Coronary artery (tissue), 2 donors: ENCODE results near the gene RHO.
A peak's percentile ranks its signal among the peaks of the same experiment; 100 is the strongest.
"Not testable (repeated sequence)": the region's sequence is repeated elsewhere in the genome, so short reads cannot be mapped to it uniquely, and the experiment has no call there.

Experiments used
- DNase-seq: peaks from one replicate; pipeline ENCODE4 v3.0.0-alpha.2; 2017; ENCODE audit warnings: low spot score
- H3K27ac ChIP-seq, 2 donors: fragments of 200-600 bp; sonication (generic); one replicate each; pipeline ENCODE4 v1.5.1; 2016 to 2019
- H3K4me3 ChIP-seq: fragments of 200-600 bp; sonication (generic); 2 replicates; pipeline ENCODE4 v1.5.1; 2016; ENCODE audit warnings: mild to moderate bottlenecking, moderate library complexity
- TF ChIP-seq, protein P1 (sequence below): fragments of 200-600 bp; sonication (generic); IDR thresholded peaks from one replicate; pipeline ENCODE4 v1.5.1; 2019; ENCODE audit warnings: antibody characterized with exemption

Gene RHO

DNA sequence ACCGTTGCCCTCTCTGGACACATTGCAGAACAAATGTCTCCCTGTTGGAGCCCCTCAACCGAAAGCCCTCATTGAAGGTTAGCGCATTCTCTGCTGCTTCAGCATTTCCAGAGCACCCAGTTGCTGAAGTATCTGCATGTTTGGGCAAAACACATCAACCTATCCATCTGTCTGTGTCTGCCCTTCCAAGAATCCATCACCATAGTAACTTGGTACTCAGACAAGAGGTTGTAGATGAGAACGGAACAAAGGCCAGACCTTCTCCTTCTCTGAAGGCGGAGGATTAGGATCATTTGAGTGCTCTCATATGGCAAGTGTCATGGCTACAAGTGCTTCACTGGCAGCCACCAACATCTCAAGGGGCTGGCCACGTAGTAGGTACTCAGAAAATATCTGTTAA is 23.1 kb upstream of the RHO start:
- peak overlapping the region in 1 of 2 donors; percentile 59 for H3K27ac ChIP-seq
- TF ChIP-seq, protein P1, sequence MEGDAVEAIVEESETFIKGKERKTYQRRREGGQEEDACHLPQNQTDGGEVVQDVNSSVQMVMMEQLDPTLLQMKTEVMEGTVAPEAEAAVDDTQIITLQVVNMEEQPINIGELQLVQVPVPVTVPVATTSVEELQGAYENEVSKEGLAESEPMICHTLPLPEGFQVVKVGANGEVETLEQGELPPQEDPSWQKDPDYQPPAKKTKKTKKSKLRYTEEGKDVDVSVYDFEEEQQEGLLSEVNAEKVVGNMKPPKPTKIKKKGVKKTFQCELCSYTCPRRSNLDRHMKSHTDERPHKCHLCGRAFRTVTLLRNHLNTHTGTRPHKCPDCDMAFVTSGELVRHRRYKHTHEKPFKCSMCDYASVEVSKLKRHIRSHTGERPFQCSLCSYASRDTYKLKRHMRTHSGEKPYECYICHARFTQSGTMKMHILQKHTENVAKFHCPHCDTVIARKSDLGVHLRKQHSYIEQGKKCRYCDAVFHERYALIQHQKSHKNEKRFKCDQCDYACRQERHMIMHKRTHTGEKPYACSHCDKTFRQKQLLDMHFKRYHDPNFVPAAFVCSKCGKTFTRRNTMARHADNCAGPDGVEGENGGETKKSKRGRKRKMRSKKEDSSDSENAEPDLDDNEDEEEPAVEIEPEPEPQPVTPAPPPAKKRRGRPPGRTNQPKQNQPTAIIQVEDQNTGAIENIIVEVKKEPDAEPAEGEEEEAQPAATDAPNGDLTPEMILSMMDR: no peak
- H3K4me3 ChIP-seq: no peak overlapping the region
- no peak for DNase-seq

- no peak overlapping the region for H3K4me3 ChIP-seq
- no peak overlapping the region for H3K27ac ChIP-seq
- no peak for DNase-seq
- TF ChIP-seq, protein P1: no peak
These were observed 22.2 kb upstream of the RHO start for GRCh38 chr3:129506231-129506742.

GRCh38 chr3:129507181-129507831 is 21.1 kb upstream of the RHO start:
- H3K4me3 ChIP-seq: no peak overlapping the region
- no peak for DNase-seq
- TF ChIP-seq, protein P1: no peak
- no peak overlapping the region for H3K27ac ChIP-seq

DNA sequence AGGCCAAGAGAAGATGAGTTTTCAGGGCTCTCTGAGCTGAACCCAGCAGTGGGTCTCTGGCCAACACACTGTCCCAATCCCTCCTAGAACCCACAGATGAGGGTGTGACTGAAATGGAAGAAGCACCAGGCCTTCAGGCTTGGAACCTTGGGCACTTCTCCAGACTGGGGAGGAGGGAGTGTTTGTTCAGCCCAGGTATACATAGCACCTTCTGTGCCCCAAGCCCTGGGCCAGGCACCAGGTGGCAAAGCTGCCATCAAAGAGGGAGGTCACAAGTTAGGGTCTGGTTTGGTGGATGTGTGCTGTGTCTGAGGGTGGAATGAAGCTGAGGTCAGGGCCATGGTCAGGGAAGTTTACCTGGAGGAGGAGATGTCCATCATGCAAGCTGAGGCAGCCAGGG is 15.8 kb upstream of the RHO start:
- Histone ChIP-seq H3K4me3 (no peak overlapping the region), H3K27ac (no peak overlapping the region)
- no peak for DNase-seq
- TF ChIP-seq, protein P1: no peak

- Histone ChIP-seq H3K27ac (no peak overlapping the region), H3K4me3 (no peak overlapping the region)
- TF ChIP-seq, protein P1: no peak
- no peak for DNase-seq
These were observed 14.7 kb upstream of the RHO start for GRCh38 chr3:129513705-129514104.

- no peak overlapping the region for H3K27ac ChIP-seq
- H3K4me3 ChIP-seq: no peak overlapping the region
- DNase-seq: no peak
- TF ChIP-seq, protein P1: no peak
These were observed 14.3 kb upstream of the RHO start for GRCh38 chr3:129514110-129514509.

DNA sequence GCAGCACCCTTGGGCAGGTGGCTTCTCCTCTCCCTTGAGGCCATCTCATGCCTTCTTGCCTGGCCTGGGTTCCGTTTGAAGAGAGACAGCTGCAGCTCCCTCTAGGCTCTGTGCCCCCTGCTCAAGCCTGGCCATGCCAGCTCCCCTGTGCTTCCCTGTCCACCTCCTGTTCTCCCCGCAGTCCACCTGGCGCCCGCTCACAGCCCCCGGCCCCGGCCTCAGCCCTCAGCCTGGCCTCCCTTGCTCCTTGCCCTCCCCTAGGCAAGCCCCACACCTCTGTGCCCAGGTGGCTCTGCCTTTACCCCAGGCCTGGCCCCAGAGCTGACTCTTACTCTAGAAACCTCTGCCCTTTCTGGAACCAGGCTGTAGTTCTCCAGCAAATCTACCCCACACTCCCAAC is 13.9 kb upstream of the RHO start:
- TF ChIP-seq, protein P1: no peak
- no peak for DNase-seq
- Histone ChIP-seq H3K27ac (no peak overlapping the region), H3K4me3 (no peak overlapping the region)

GRCh38 chr3:129515108-129515820 is 13.2 kb upstream of the RHO start:
- DNase-seq, H3K4me3 ChIP-seq, H3K27ac ChIP-seq: not testable (repeated sequence)

DNA sequence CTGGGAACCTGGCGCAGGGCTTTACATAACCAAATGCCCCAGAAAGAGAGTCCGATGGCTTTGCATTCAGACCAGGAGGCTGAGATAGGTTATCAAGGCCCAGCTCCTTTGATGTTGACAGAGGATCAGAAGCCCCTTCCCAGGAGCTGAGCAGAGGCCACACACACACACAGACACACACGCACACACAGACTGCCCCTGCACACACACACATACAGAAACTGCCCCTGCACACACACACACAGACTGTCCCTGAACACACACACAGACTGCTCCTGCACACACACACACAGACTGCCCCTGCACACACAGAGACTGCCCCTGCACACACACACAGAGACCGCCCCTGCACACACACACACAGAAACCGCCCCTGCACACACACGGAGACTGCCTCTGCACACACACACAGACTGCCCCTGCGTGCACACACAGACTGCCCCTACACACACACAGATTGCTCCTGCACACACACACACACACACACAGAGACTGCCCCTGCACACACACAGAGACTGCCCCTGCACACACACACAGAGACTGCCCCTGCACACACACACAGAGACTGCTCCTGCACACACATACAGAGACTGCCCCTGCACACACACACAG is 12.5 kb upstream of the RHO start:
- DNase-seq, H3K27ac ChIP-seq, H3K4me3 ChIP-seq: not testable (repeated sequence)
